ENCODE results near the gene AKIRIN2.
"Not testable (repeated sequence)": the region's sequence is repeated elsewhere in the genome, so short reads cannot be mapped to it uniquely, and the experiment has no call there.

AKIRIN2 gene

DNA sequence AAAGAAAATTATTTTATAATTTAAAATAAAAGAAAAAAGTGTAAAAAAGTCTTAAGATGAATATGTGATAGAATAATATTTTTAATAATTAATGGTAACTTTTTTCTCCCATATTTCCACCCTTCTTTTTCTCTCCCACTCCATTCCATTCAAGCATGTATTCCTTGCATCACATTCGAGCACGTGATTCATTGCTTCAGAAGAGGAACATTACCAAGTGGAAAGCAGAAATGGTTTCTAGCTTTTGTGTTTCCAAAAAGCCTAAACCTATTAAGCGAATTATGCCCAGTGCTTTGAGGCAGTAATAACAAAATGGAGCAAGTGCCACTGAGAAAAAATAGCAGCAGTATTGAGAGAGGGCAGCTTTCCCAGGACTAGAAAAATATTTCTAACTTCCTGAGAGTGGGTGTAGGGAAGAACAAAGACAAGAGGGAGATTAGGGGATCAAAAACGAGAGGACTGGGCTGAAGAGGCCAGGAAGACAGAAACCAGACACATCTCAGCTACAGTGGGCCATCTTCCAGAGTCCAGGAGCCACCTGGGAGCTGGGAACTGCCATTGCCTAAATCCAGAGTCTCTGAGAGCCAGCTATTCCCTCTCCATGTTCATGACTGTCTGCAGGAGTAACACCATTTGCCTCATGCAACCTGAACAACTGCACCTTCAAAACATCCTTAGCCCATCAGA lies 15.0 kb upstream of the AKIRIN2 start:
- no peak for DNase-seq

DNA sequence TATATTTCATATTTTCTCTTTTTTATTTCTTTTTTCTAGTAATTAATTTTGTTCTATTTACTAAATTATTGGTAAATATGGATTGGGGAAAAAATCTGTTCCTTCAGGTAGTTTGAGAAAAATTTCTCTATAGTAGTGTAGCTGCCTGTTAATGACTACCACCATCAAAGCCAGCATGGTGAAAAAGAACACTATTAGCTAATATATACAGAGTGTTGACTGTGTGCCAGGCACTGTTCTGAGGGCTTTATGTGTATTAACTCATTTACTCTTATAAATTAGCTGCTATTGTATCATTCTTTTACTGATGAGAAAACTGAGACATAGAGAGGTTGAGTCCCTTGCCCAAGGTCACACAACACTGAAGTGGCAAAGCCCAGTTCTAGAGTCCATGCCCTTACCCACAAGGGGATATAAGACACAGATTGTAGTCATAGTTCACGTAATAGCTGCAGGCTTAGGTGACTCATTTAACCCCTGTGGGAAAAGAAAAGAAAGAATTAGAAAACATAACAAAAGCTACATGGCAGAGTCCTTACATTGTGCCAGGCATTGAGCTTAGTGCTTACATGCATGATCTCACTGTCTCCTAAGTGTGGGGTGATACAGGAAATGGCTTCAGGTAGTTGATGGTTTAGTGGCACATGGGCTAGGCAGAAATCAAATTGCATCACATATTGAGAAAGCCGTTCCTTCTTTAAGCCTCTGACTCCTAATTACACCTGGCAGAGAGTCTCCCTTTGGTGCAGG lies 12.2 kb upstream of the AKIRIN2 start:
- no peak for DNase-seq

DNA sequence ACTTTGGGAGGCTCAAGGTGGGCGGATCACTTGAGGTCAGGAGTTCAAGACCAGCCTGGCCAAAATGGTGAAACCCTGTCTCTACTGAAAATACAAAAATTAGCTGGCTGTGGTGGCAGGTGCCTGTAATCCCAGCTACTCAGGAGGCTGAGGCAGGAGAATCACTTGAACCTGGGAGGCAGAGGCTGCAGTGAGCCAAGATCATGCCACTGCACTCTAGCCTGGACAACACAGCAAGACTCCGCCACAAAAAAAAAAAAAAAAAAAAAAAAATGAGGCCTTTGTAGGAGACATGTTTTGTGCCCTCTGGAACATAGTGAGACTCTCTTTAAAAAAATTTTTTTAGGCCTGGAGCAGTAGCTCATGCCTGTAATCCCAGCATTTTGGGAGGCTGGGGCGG lies 10.7 kb upstream of the AKIRIN2 start:
- not testable (repeated sequence) for DNase-seq

DNA sequence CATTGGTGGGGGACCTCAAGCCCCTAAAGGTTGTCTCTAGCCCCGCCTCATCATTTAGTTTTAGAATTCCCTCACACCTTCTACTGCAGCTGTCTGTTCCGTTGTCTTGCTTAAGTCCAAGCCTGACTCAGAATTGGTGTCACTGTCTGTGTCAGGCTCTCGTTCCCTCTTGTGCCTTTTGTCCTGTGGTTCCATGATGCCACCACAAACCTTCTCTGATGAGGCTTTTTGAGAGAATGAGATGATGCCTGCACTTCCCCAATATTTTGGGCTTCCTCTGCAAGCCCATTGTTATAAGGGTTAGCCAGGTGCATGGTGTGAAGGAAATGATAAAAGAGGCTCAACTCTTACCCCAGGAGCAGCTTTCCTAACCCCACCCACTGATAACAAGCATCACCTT lies 8.1 kb upstream of the AKIRIN2 start:
- no peak for DNase-seq

DNA sequence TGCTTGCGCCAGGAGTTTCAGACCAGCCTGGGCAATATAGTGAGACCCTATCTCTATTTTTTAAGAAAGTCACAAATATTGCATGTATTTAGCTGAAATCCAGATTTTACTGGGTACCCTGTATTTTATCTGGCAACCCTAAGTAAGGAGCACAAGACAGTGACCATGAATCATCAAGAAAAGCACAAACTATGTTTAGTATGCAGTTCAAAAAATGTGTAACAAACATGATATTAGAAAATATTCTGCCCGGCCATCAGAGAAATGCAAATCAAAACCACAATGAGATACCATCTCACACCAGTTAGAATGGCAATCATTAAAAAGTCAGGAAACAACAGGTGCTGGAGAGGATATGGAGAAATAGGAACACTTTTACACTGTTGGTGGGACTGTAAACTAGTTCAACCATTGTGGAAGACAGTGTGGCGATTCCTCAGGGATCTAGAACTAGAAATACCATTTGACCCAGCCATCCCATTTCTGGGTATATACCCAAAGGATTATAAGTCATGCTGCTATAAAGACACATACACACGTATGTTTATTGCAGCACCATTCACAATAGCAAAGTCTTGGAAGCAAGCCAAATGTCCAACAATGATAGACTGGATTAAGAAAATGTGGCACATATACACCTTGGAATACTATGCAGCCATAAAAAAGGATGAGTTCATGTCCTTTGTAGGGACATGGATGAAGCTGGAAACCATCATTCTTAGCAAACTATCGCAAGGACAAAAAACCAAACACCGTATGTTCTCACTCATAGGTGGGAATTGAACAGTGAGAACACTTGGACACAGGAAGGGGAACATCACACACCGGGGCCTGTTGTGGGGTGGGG lies 6.8 kb upstream of the AKIRIN2 start:
- not testable (repeated sequence) for DNase-seq

DNA sequence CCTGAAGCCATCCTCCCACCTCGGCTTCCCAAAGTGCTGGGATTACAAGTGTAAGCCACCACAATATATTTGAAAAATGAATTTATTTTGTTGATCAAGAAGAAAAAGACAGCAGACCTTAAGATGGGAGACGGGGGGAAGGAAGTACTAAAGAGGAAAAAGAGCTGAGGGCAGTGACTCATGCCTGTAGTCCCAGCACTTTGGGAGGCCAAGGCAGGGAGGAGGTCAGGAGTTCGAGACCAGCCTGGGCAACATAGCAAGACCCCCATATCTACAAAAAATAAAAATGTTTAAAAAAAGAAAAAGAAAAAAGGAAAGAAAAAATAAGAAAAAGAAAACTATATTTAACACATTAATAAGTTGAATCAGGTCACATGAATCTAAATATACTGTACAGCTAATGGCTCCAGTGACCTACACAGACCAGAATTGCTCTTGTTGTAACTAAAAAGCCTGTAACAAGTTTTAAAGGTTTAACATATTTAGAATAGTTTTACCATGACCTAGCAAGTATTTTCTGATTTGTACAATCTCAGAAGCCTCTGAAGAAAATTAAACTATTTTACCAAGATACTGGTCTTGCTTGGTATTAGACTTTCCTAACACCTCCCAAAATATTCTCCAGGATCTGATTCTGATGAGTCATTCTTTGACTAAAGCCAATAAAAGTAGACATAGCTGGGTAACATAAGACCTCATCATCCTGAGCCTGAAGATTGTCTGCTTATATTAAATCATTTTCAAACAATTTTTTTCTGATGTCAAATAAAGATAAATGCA lies 4.3 kb upstream of the AKIRIN2 start:
- no peak for DNase-seq

DNA sequence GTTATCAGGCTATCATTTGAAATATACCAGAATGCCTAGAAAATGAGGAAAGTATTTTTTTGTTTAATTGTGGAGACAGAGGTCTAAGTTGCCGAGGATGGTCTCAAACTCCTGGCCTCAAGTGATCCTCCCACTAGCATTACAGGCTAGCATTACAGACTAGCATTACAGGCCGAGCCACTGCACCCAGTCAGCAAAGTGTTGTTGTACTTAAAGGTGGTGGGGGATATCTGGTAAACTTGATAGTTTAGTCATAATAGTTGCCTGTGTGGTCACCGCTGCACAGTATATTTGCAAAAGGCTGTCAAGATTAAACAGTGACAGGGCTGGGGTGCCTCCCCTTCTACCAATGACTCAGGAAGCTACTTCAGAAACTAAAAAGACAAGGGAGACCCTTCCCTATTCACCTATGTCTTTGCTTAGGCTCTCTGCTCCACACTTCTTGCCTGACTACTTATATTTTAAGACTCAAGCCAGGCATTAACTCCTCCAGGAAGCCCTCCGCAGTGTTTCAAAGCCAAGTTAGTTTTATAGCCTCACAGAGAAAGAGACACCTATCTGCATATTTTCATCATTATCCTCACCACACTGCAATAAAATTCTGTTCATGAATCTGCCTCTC lies 3.1 kb upstream of the AKIRIN2 start:
- no peak for DNase-seq

DNA sequence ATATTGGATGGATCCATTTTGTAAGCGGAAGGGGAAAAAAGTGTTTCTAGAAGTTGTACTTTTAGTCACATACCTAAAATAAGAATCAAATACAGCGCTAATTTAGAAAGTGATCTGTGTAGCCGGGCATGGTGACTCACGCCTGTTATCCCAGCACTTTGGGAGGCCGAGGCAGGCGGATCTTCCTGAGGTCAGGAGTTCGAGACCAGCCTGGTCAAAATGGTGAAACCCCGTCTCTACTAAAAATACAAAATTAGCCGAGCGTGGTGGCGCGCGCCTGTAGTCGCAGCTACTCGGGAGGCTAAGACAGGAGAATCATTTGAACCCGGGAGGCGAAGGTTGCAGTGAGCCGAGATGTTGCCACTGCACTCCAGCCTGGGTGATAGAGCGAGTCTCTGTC lies 1.0 kb upstream of the AKIRIN2 start:
- DNase-seq, result not testable (repeated sequence)

DNA sequence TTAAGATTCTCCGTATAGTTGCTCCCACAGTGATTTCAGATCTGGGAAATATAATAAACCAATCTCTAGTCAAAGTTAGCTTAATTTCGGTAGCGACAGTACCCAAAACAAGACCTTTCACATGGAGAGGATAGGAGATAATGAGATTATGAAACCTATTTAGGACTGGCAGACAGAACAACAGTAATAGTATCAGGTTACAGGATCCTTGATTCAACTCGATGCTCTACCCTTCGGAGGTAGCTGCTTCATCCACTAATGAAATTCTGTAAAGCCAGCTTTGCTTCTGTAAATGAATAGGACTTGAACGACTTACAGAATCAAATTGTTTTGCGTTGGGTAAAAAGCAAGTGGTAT lies 534 bp upstream of the AKIRIN2 start:
- DNase-seq, result no peak

DNA sequence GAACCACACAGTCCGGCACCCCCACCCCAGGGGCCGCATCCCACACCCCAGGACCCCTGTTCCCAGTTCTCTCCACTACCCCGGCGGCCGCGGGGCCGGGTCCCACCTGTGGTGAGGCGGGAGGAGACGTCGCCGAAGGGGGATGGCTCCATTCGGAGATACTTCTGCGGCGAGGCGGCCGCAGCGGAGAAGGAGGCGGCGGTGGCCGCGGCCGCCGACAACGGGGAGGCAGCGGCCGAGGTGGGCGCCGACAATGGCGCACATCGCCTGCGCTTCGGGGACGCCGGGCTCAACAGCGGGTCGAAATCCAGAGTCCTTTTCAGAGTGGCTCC lies 723 bp downstream of the AKIRIN2 start:
- DNase-seq, result no peak

DNA sequence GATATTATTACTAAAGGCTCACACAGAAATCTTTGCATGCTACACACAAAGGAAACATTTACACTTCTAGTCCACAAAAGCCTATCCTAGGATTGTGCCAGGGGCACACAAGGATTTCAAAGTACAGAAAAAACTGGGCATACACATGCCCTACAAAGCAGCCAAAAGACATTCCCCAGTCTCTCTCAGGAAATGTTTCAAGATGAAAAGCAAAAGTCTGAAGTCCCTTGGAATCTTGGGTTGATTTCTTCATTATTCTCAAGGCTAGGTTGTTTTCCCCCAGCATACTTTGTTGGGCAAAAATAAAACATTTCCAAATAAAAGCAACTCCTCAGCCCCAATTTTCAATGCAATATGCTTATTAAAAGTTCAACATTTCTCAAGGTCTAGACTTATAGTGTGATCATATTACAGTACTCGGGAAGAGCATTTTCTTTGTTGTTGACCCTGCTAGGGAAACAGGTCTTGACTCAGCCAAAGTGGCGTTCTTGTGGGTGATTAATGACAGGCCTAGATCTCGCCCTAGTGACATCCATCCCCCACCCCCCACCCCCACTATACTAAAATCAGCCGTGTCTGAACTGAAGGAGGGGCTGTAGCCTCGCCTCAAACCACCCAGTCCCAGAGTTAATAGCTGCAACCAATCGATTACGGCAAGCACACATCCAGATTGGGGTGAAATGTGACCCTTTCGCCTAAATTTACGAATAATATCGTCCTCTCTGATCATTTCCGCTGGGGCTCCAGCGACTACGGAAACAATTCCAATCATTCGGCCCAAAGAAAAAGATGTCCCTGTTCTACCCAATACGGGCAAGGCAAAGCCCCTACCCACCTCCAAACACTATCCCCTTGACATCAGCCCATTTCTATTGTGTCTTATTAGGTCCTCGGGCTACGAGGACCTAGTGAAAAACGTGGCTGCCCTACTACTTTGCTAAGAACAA lies 1.4 kb downstream of the AKIRIN2 start:
- DNase-seq, result peak; percentile 11

DNA sequence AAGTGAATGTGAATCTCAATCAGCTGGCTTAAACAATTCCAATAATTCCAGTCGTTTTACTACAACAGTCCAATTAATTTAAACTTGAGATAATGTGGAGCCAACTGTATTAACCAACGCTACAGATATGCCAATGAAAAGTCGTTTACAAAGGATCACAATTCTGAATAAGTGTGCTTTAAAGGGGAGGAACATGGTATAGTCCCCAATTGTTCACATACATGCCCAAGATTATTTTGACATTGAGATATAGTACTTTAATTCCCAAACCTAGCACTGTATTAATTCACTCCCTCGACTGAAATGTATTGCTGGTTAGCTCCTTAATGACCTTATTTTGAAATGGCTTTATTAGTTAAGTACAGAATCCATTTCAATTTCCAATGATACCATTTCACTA lies 2.5 kb downstream of the AKIRIN2 start:
- DNase-seq, result no peak

DNA sequence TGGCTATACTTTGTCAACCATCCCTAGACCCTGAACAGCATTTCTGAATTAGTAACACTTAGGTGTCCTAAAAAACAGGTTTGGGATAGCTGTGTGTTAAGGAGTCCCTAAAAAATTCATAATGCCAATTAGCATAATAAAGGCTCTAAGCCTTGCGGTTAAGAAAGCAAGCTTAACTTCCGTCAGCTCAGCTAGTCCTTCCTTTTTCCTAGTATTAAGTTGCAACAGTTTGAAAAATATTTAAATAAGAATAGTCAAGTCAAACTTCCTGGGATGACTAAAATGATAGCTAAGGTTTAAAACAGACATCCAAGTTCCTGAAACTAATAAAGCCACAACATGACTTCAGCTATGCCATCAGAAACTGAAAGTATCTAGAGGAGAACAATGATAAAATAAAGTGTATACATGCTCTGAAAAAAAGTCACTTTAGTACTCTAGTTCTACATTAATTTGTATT lies 3.5 kb downstream of the AKIRIN2 start:
- DNase-seq, result no peak

DNA sequence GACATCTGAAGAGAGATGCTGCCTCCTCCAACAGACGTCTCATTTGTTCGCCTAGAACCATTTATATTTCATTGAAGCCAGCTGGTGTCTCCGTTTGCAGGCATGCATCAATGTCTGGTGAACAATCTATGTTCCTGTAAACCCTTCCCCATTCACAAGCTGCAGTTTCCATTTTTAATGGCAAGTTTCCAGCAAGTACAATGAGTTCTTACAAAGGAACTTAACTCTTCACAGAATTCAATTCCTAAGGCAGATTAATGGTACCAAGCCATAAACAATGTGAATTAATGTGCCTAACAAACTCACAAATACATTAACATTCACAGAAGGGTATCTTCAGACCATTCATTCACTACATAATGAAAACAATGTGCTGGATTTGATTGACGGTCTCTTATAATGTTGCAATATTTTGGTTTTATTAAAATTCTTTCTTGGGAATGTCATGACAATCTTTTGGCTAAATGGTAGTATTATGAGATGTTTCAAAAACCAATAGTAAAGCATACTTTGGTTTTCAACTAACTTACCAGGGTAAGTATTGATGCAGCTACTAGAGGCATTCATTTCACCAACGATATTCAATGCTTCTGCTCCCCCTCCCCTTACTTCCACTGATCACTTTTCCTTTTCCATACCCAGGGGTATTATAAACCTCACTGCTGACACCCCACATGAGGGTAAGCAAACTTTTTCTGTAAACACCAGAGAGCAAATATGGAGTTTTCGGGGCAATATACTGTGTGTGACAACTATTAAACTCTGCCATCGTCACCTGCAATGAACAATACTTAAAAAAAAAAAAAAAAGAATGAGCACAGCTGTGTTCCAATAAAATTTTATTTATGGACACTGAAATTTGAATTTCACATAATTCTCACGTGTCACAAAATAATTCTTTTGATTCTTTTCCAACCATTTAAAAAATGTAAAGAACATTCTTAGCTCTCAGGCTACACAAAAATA lies 4.2 kb downstream of the AKIRIN2 start:
- DNase-seq, result no peak

DNA sequence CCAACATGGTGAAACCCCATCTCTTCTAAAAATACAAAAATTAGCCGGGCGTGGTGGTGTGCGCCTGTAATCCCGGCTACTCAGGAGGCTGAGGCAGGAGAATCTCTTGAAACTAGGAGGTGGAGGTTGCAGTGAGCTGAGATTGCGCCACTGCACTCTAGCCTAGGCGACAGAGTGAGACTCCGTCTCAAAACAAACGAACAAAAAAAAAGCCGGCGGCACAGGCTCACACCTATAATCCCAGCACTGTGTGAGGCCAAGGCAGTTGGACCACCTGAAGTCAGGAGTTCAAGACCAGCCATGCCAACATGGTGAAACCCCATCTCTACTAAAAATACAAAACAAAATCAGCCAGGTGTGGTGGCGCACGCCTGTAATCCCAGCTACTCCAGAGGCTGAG lies 5.2 kb downstream of the AKIRIN2 start:
- DNase-seq, result not testable (repeated sequence)

DNA sequence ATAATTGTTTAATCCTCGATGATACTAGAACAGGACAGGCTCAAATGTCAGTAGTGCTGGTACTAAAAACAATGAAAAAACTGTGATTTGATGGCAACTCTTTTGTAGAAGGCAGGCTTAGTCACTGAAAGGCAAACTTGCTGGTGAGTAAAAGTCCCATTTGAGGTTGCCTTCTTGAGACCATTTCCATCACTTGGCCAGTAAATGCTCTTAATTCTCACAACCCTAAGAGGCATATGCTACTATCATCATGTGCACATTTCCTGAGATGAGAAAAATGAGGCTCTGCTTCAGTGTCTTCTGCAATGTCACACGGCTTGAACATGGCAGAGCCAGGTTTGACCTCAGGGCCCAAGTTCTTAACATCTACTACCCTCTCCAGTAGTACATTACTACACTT lies 9.9 kb downstream of the AKIRIN2 start:
- DNase-seq, result no peak

DNA sequence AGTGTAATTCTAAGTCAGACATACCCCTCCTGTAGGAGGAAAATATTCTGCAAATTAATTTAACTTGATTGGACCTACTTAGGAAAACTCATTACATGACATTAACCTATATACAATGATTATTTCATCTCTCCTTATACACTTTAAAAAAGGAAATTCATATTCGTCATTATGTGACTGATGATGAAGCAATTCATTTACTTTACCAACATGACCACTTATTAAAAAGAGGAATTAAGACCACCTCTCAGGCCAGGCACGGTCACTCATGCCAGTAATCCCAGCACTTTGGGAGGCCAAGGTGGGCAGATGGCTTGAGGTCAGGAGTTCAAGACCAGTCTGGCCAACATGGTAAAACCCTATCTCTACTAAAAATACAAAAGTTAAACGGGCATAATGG lies 11.6 kb downstream of the AKIRIN2 start:
- DNase-seq, result no peak

DNA sequence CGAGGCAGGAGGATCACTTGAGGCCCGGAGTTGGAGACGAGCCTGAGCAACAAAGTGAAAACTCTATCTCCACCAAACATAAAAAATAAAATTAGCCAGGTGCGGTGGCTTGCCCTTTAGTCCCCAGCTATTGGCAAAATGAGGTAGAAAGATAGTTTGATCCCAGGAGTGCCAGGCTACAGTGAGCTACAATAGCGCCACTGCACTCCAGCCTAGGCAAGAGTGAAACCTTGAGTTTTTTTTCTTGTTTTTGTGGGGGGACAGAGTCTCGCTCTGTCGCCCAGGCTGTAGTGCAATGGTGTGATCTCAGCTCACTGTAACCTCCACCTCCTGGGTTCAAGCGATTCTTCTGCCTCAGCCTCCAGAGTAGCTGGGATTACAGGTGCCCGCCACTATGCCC lies 14.1 kb downstream of the AKIRIN2 start:
- not testable (repeated sequence) for DNase-seq

DNA sequence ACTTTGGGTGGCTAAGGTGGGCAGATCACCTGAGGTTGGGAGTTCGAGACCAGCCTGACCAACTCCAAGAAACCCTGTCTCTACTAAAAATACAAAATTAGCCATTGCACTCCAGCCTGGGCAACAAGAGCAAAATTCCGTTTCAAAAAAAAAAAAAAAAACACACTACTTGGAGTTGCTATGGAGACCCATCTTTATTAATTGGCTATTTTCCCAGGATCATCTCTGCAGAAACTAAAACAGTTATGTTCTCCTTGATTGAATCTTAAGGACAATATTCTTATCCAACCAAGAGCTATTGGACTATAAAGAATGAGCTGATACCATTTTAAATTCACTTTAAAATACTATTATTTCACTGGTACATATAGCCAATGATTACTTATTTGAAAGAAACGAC lies 14.7 kb downstream of the AKIRIN2 start:
- no peak for DNase-seq

DNA sequence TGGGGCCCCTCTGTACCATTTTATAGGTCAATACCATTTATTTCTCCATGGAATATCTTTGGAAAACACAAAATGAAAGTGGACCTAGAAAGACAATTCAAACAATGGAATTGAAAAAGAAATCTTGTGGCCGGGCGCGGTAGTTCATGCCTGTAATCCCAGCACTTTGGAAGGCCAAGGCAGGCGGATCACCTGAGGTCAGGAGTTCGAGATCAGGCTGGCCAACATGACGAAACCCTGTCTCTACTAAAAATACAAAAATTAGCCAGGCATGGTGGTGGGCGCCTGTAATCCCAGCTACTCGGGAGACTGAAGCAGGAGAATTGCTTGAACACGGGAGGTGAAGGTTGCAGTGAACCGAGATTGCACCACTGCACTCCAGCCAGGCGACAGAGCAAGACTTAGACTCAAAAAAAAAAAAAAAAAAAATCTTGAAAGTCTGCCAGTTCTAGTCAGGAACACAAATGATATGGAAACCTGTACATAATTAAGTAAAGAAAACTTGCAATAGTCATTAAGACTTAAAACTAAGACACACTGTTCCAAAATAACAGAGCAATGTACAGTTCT lies 15.3 kb downstream of the AKIRIN2 start:
- DNase-seq, result not testable (repeated sequence)

Data from activated T-cell treated with anti-CD3 and anti-CD28 coated beads for 4 hours (primary cell).